ENCODE data around the gene ITGB8. TPM values are rescaled to one million over a fixed set of nuclear protein-coding genes. Genes with fewer than 3 reads are reported as not detected.

Gene ITGB8
- total and polyA plus RNA-seq, 4 donors: 0.16 to 2.8 (median 0.51) TPM

GRCh38 chr7:20313626-20314025 is 17.1 kb upstream of the ITGB8 start (continued):
- TF ChIP-seq ATF3 (IDR thresholded peaks at IDR 0.05) (no peak), JUND (IDR thresholded peaks at IDR 0.05) (no peak)

- Histone ChIP-seq H3K9ac (ENCODE audit: low read depth in 1 of 2, low read length in 2 of 2) (no peak overlapping the region), H3K27ac (ENCODE audit: low read depth in 1 of 2, low read length in 2 of 2) (no peak overlapping the region), H3K36me3 (ENCODE audit: control insufficient read depth in 4 of 4, insufficient read depth in 3 of 4, low read depth in 1 of 4, low read length in 3 of 4) (no peaks in the 10 kb centered on the region), H3K4me3 (ENCODE audit: low read depth in 1 of 3, low read length in 3 of 3) (no peak overlapping the region), H3K27me3 (ENCODE audit: control insufficient read depth in 4 of 4, insufficient read depth in 4 of 4, low read length in 3 of 4) (no peaks in the 10 kb centered on the region), H3K9me3 (ENCODE audit: control insufficient read depth in 4 of 4, low read length in 3 of 4) (no peaks in the 10 kb centered on the region), H3K4me1 (ENCODE audit: control insufficient read depth in 4 of 4, insufficient read depth in 4 of 4, low read length in 3 of 4) (no peaks in the 10 kb centered on the region)
- TF ChIP-seq RXRA (IDR thresholded peaks at IDR 0.05) (no peak), REST (IDR thresholded peaks at IDR 0.05) (no peak), ATF3 (IDR thresholded peaks at IDR 0.05) (no peak), HNF4A (conservative IDR thresholded peaks at IDR 0.05) (no peak), GABPA (IDR thresholded peaks at IDR 0.05 in 1 of 2, conservative IDR thresholded peaks at IDR 0.05 in 1 of 2) (no peak), JUND (IDR thresholded peaks at IDR 0.05) (no peak), CTCF (IDR thresholded peaks at IDR 0.05; ENCODE audit: low read depth, low read length, missing input control) (no peak), EGR1 (IDR thresholded peaks at IDR 0.05; ENCODE audit: low read depth in 2 of 2) (no peak), FOXA1 (IDR thresholded peaks at IDR 0.05) (no peak), SP1 (IDR thresholded peaks at IDR 0.05) (no peak), FOXA2 (IDR thresholded peaks at IDR 0.05) (no peak), MAX (IDR thresholded peaks at IDR 0.05) (no peak), NR2F2 (IDR thresholded peaks at IDR 0.05) (no peak), HNF4G (IDR thresholded peaks at IDR 0.05) (no peak), RAD21 (IDR thresholded peaks at IDR 0.05) (no peak), TAF1 (conservative IDR thresholded peaks at IDR 0.05) (no peak), ZBTB33 (IDR thresholded peaks at IDR 0.05) (no peak), YY1 (IDR thresholded peaks at IDR 0.05) (no peak)
- WGBS: 84% methylated on average over 2 of the region's 2 CpGs
- DNase-seq (ENCODE audit: low spot score): no peak
Observed at GRCh38 chr7:20314198-20314597, 16.5 kb upstream of the ITGB8 start.
